Subcutaneous abdominal adipose tissue (tissue), 5 donors: Measurements from ENCODE around the gene CNP.

ENCODE experiments used
- H3K27ac ChIP-seq: one replicate; pipeline ENCODE4 v1.7.0; 2013; ENCODE audit warnings: low read depth, mild to moderate bottlenecking, inconsistent platforms, low read length, moderate library complexity
- H3K27me3 ChIP-seq, 5 donors: one replicate each; pipeline ENCODE4 v1.7.0; 2013; ENCODE audit warnings: low read length in 5 of 5, inconsistent platforms in 1 of 5; ENCODE audit not compliant: control insufficient read depth in 5 of 5, insufficient read depth in 4 of 5
- H3K36me3 ChIP-seq, 5 donors: one replicate each; pipeline ENCODE4 v1.7.0; 2013; ENCODE audit warnings: low read length in 5 of 5; ENCODE audit not compliant: control insufficient read depth in 5 of 5, insufficient read depth in 5 of 5
- H3K4me1 ChIP-seq, 5 donors: one replicate each; pipeline ENCODE4 v1.7.0; 2013; ENCODE audit warnings: low read length in 5 of 5, mild to moderate bottlenecking in 3 of 5, moderate library complexity in 1 of 5; ENCODE audit not compliant: control insufficient read depth in 5 of 5, insufficient read depth in 5 of 5
- H3K4me3 ChIP-seq, 5 donors: one replicate each; pipeline ENCODE4 v1.7.0; 2013; ENCODE audit warnings: low read length in 5 of 5, low read depth in 1 of 5
- H3K9ac ChIP-seq, 5 donors: one replicate each; pipeline ENCODE4 v1.7.0; 2013; ENCODE audit warnings: low read length in 5 of 5, mild to moderate bottlenecking in 4 of 5, moderate library complexity in 3 of 5
- H3K9me3 ChIP-seq, 5 donors: one replicate each; pipeline ENCODE4 v1.7.0; 2013; ENCODE audit warnings: low read length in 5 of 5; ENCODE audit not compliant: control insufficient read depth in 5 of 5
- donor health status: healthy.
- donor health status: healthy.
- donor health status: healthy.
- donor health status: healthy.
- donor health status: healthy.

The CNP gene

DNA sequence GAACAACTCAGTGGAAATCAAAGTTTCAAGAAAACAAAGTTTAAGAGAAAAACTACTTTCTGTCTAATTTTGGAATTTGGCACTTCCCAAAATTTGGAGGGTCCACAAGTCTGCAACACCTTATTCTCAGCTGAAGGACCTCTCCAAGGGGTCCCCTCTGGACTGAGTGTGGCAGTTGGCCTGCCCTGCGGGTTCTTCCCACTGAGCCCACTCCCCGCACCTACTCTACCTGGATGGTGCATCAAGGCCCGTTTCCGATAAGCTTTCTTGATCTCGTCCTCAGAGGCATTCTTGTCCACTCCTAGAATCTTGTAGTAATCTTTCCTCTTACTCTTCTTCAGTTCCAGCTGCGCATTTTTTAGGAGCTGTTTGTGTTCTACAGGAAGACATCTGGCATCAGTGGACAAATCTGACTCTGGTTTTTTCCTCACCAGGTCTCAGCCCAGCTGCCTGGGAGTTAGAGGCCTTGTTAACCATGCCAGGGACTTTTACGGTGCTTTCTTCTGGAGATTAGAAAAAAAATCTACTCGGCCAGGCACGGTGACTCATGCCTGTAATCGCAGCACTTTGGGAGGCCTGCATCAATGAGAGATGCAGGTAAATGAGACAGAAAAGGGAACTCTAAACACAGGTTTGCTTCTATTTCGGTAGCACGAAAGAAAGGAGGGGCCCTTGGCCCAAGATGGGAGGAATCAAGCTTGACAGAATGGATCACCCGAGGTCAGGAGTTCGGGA is 15.6 kb downstream of the CNP start:
- Histone ChIP-seq H3K27me3 (no peaks in the 10 kb centered on the region), H3K27ac (no peak overlapping the region), H3K4me1 (peaks cover 0 to 5% (median 0%) of the 10 kb centered on the region in 5 donors), H3K4me3 (no peak overlapping the region), H3K36me3 (peaks cover 16 to 89% (median 69%) of the 10 kb centered on the region in 5 donors), H3K9me3 (no peaks in the 10 kb centered on the region), H3K9ac (no peak overlapping the region)

DNA sequence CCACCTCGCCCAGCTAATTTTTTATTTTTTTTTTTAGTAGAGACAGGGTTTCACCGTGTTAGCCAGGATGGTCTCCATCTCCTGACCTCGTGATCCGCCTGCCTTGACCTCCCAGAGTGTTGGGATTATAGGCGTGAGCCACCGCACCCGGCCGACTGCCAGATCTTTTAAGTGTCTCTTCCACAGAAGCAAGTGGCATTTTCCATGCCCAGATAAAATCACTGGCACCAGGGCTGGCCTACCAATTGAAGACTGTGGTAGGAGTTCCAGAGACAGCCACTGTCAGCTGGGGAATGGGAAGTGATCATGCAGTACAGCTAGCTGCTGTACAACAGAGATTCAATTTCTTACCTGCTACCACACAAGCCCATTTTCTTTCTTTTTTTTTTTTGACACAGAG is 17.9 kb downstream of the CNP start:
- no peak overlapping the region for H3K4me3 ChIP-seq
- H3K4me1 ChIP-seq: peaks cover 0 to 6% (median 4%) of the 10 kb centered on the region in 5 donors
- no peaks in the 10 kb centered on the region for H3K27me3 ChIP-seq
- H3K9me3 ChIP-seq: no peaks in the 10 kb centered on the region
- H3K9ac ChIP-seq: no peak overlapping the region
- no peak overlapping the region for H3K27ac ChIP-seq
- peaks cover 28 to 93% (median 80%) of the 10 kb centered on the region in 5 donors for H3K36me3 ChIP-seq

DNA sequence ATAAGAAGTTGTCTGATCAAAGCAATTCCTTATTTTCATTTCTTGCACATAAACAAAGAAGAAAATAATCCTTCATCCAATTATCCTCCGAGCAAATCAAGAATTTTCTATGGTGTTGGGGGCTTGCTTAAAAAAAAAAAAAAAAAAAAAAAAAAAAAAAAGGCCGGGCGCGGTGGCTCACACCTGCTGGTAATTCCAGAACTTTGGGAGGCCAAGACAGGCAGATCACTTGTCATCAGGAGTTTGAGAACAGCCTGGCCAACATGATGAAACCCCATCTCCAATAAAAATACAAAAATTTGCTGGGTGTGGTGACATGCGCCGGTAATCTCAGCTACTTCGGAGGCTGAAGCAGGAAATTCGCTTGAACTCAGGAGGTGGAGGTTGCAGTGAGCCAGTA is 19.3 kb downstream of the CNP start:
- Histone ChIP-seq H3K4me1 (peaks cover 0 to 20% (median 12%) of the 10 kb centered on the region in 5 donors), H3K9ac (no peak overlapping the region), H3K9me3 (no peaks in the 10 kb centered on the region), H3K27me3 (no peaks in the 10 kb centered on the region), H3K36me3 (peaks cover 31 to 94% (median 84%) of the 10 kb centered on the region in 5 donors), H3K27ac (no peak overlapping the region), H3K4me3 (no peak overlapping the region)

DNA sequence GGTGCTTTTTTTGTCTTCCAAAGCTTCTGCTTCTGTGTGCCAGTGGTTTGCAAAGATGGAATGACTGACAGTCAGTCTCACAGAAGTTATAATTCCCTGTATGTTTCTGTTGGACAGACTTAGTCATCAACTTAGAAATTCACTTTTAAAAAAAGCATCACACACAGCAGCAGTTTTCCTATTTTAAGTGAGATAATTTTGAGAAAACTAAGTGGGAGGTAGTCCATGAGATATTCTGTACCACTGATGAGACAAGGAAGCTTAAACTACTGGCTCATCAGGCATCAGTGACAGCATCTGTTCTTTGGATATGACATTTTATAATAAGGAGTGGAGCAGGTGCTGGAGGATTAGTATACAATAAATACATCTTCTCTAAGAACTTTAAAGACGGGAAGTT is 20.0 kb downstream of the CNP start:
- Histone ChIP-seq H3K9ac (no peak overlapping the region), H3K27me3 (no peaks in the 10 kb centered on the region), H3K4me3 (no peak overlapping the region), H3K4me1 (peaks cover 0 to 20% (median 12%) of the 10 kb centered on the region in 5 donors), H3K9me3 (no peaks in the 10 kb centered on the region), H3K36me3 (peaks cover 31 to 92% (median 84%) of the 10 kb centered on the region in 5 donors), H3K27ac (no peak overlapping the region)

DNA sequence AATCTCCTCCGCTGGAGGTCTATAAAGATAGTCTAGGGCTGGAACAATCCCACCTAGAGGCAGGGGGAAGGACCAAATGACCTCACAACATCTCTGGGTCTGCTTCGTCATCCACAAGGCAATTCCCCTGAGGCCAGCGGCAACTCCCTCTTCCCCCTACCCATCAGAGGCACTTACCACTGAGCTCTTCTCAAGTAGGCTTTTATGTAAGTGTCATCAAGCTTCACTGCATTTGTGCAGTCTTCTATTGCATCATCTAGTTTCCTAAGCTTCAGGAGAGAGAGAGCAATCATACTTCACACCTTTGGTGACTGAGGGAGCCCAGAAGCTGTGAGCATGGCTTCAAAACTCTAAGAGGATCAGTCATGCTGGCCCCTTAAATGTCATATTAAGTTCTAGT is 21.0 kb downstream of the CNP start:
- Histone ChIP-seq H3K4me3 (no peak overlapping the region), H3K36me3 (peaks cover 31 to 92% (median 82%) of the 10 kb centered on the region in 5 donors), H3K27ac (no peak overlapping the region), H3K9ac (no peak overlapping the region), H3K4me1 (peaks cover 0 to 22% (median 16%) of the 10 kb centered on the region in 5 donors), H3K9me3 (no peaks in the 10 kb centered on the region), H3K27me3 (no peaks in the 10 kb centered on the region)

DNA sequence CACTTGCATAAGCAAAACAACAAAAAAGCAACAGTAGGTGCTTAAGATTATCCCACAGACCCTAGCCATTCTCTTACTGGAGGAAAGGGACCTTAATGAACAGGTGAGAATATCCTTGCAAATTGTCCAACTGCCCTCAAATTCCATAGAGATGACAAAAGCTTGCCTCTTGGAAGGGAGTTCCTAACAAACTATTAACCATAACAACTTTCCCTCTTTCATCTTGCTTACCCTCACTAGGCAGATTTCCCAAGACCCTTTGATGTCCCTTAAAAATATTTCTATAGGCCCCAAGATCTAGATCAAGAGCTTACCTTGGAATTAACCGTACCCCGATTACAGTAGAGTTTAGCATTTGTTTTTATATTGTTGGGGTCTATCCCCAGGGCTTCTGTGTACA is 21.8 kb downstream of the CNP start:
- no peak overlapping the region for H3K9ac ChIP-seq
- no peak overlapping the region for H3K27ac ChIP-seq
- H3K4me1 ChIP-seq: peaks cover 0 to 25% (median 19%) of the 10 kb centered on the region in 5 donors
- peaks cover 31 to 92% (median 82%) of the 10 kb centered on the region in 5 donors for H3K36me3 ChIP-seq
- H3K27me3 ChIP-seq: no peaks in the 10 kb centered on the region
- H3K4me3 ChIP-seq: no peak overlapping the region
- H3K9me3 ChIP-seq: no peaks in the 10 kb centered on the region

GRCh38 chr17:41989702-41990419 is 23.3 kb downstream of the CNP start:
- Histone ChIP-seq H3K4me3 (no peak overlapping the region), H3K4me1 (peaks cover 0 to 26% (median 20%) of the 10 kb centered on the region in 5 donors), H3K9ac (no peak overlapping the region), H3K36me3 (peaks cover 31 to 90% (median 76%) of the 10 kb centered on the region in 5 donors), H3K27ac (peak overlapping the region; percentile 45), H3K9me3 (no peaks in the 10 kb centered on the region), H3K27me3 (no peaks in the 10 kb centered on the region)

DNA sequence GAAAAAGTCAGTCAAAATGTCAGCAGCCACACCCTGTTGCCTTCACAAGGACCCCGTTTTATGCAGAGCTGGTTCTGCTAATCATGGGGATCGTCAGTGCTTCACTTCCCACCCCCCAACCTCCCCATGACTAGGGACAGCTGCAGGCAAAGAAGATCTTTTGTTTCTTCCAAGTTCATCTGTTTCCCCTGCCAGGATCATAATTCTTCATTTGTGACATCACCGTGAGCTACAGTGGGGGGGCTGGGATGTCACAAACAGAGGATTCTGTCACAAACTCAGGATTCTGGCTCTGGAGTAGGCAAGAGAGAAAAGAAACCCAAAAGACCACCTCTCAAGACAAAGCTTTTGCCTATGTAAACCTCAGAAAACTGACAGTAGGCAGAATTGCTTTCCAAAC is 26.0 kb downstream of the CNP start:
- Histone ChIP-seq H3K9ac (no peak overlapping the region), H3K27me3 (no peaks in the 10 kb centered on the region), H3K27ac (no peak overlapping the region), H3K36me3 (peaks cover 29 to 91% (median 83%) of the 10 kb centered on the region in 5 donors), H3K4me3 (no peak overlapping the region), H3K9me3 (no peaks in the 10 kb centered on the region), H3K4me1 (peaks cover 0 to 33% (median 26%) of the 10 kb centered on the region in 5 donors)

- Histone ChIP-seq H3K27ac (no peak overlapping the region), H3K4me1 (peaks cover 0 to 26% (median 19%) of the 10 kb centered on the region in 5 donors), H3K9ac (no peak overlapping the region), H3K36me3 (peaks cover 23 to 83% (median 62%) of the 10 kb centered on the region in 5 donors), H3K4me3 (no peak overlapping the region), H3K9me3 (no peaks in the 10 kb centered on the region), H3K27me3 (no peaks in the 10 kb centered on the region)
These were observed 30.2 kb downstream of the CNP start for GRCh38 chr17:41996855-41997164.

- Histone ChIP-seq H3K9me3 (no peaks in the 10 kb centered on the region), H3K27me3 (no peaks in the 10 kb centered on the region), H3K4me3 (no peak overlapping the region), H3K4me1 (peaks cover 0 to 18% (median 15%) of the 10 kb centered on the region in 5 donors), H3K27ac (no peak overlapping the region), H3K36me3 (peaks cover 34 to 74% (median 60%) of the 10 kb centered on the region in 5 donors), H3K9ac (no peak overlapping the region)
These were observed 31.9 kb downstream of the CNP start for GRCh38 chr17:41998497-41998896.
